ENCODE measurements around the gene RSPH10B. TPM values are rescaled to one million over a fixed set of nuclear protein-coding genes. Genes with fewer than 3 reads are reported as not detected.
"Not testable (repeated sequence)": the region's sequence is repeated elsewhere in the genome, so short reads cannot be mapped to it uniquely, and the experiment has no call there.

RSPH10B gene
- total and polyA plus RNA-seq, 2 donors (not counting 1 experiment from before 2014, with no cell fraction given), result 0.07 to 0.20 TPM

- ATAC-seq (ENCODE audit: low read depth); H3K27ac ChIP-seq (ENCODE audit: low read length in 2 of 2); H3K27ac Mint-ChIP-seq; H2AFZ ChIP-seq (ENCODE audit: insufficient read depth, low read depth, low read length, poor library complexity, severe bottlenecking); POLR2A ChIA-PET; intact Hi-C loops (cut with micrococcal nuclease); DNase-seq; H3K4me3 ChIP-seq (ENCODE audit: control extremely low read depth in 1 of 5, extremely low read depth in 1 of 5, insufficient read depth in 1 of 5, low read depth in 2 of 5, low read length in 4 of 5); H3K9me3 ChIP-seq (ENCODE audit: control extremely low read depth in 1 of 3, control insufficient read depth in 2 of 3, insufficient read depth in 1 of 3, low read length in 2 of 3); H3K9me3 Mint-ChIP-seq (ENCODE audit: insufficient read depth); CTCF ChIA-PET; H3K4me3 Mint-ChIP-seq; H3K27me3 ChIP-seq (replicated peaks in 1 of 4; ENCODE audit: control extremely low read depth in 1 of 4, control insufficient read depth in 3 of 4, insufficient read depth in 4 of 4, low read length in 3 of 4); H3K36me3 ChIP-seq (replicated peaks in 1 of 2; ENCODE audit: control extremely low read depth in 1 of 2, control insufficient read depth in 1 of 2, extremely low read depth in 1 of 2, insufficient read depth in 2 of 2, low read length in 1 of 2); H3K27me3 Mint-ChIP-seq; H3K4me2 ChIP-seq (replicated peaks; ENCODE audit: low read depth, low read length, poor library complexity, severe bottlenecking); H3K4me1 ChIP-seq (ENCODE audit: control insufficient read depth in 2 of 2, insufficient read depth in 2 of 2, low read length in 2 of 2); H3K4me1 Mint-ChIP-seq; H4K20me1 ChIP-seq (ENCODE audit: control insufficient read depth, insufficient read depth, low read length, poor library complexity, severe bottlenecking); H3K79me2 ChIP-seq (ENCODE audit: control insufficient read depth, insufficient read depth, low read length); H3K9ac ChIP-seq (ENCODE audit: low read length): not testable (repeated sequence)
- no CpG with 5 or more reads among the region's 17 CpGs for WGBS (ENCODE audit: insufficient coverage)
Observed at GRCh38 chr7:5934945-5935450, 35.5 kb downstream of the RSPH10B start.

- H3K36me3 ChIP-seq (replicated peaks in 1 of 2; ENCODE audit: control extremely low read depth in 1 of 2, control insufficient read depth in 1 of 2, extremely low read depth in 1 of 2, insufficient read depth in 2 of 2, low read length in 1 of 2); POLR2A ChIA-PET; H3K27me3 ChIP-seq (replicated peaks in 1 of 4; ENCODE audit: control extremely low read depth in 1 of 4, control insufficient read depth in 3 of 4, insufficient read depth in 4 of 4, low read length in 3 of 4); H3K27ac ChIP-seq (ENCODE audit: low read length in 2 of 2); CTCF ChIA-PET; H3K27ac Mint-ChIP-seq; H3K4me3 ChIP-seq (ENCODE audit: control extremely low read depth in 1 of 5, extremely low read depth in 1 of 5, insufficient read depth in 1 of 5, low read depth in 2 of 5, low read length in 4 of 5); H3K4me1 ChIP-seq (ENCODE audit: control insufficient read depth in 2 of 2, insufficient read depth in 2 of 2, low read length in 2 of 2); H3K9ac ChIP-seq (ENCODE audit: low read length); H3K4me3 Mint-ChIP-seq; H3K27me3 Mint-ChIP-seq; intact Hi-C loops (cut with micrococcal nuclease); H3K9me3 ChIP-seq (ENCODE audit: control extremely low read depth in 1 of 3, control insufficient read depth in 2 of 3, insufficient read depth in 1 of 3, low read length in 2 of 3); H2AFZ ChIP-seq (ENCODE audit: insufficient read depth, low read depth, low read length, poor library complexity, severe bottlenecking); H4K20me1 ChIP-seq (ENCODE audit: control insufficient read depth, insufficient read depth, low read length, poor library complexity, severe bottlenecking); H3K4me2 ChIP-seq (replicated peaks; ENCODE audit: low read depth, low read length, poor library complexity, severe bottlenecking); H3K79me2 ChIP-seq (ENCODE audit: control insufficient read depth, insufficient read depth, low read length); H3K9me3 Mint-ChIP-seq (ENCODE audit: insufficient read depth); DNase-seq; ATAC-seq (ENCODE audit: low read depth); H3K4me1 Mint-ChIP-seq: not testable (repeated sequence)
- no CpG with 5 or more reads among the region's 13 CpGs for WGBS (ENCODE audit: insufficient coverage)
Observed at GRCh38 chr7:5931905-5932644, 38.4 kb downstream of the RSPH10B start.

GRCh38 chr7:5931250-5931649 lies 39.2 kb downstream of the RSPH10B start:
- H3K27me3 Mint-ChIP-seq; H2AFZ ChIP-seq (ENCODE audit: insufficient read depth, low read depth, low read length, poor library complexity, severe bottlenecking); POLR2A ChIA-PET; H3K9me3 Mint-ChIP-seq (ENCODE audit: insufficient read depth); H3K4me1 ChIP-seq (ENCODE audit: control insufficient read depth in 2 of 2, insufficient read depth in 2 of 2, low read length in 2 of 2); H3K27me3 ChIP-seq (replicated peaks in 1 of 4; ENCODE audit: control extremely low read depth in 1 of 4, control insufficient read depth in 3 of 4, insufficient read depth in 4 of 4, low read length in 3 of 4); H3K4me2 ChIP-seq (replicated peaks; ENCODE audit: low read depth, low read length, poor library complexity, severe bottlenecking); H3K27ac Mint-ChIP-seq; H3K36me3 ChIP-seq (replicated peaks in 1 of 2; ENCODE audit: control extremely low read depth in 1 of 2, control insufficient read depth in 1 of 2, extremely low read depth in 1 of 2, insufficient read depth in 2 of 2, low read length in 1 of 2); CTCF ChIA-PET; ATAC-seq (ENCODE audit: low read depth); H3K4me3 ChIP-seq (ENCODE audit: control extremely low read depth in 1 of 5, extremely low read depth in 1 of 5, insufficient read depth in 1 of 5, low read depth in 2 of 5, low read length in 4 of 5); H3K79me2 ChIP-seq (ENCODE audit: control insufficient read depth, insufficient read depth, low read length); H3K4me1 Mint-ChIP-seq; intact Hi-C loops (cut with micrococcal nuclease); H3K27ac ChIP-seq (ENCODE audit: low read length in 2 of 2); H3K4me3 Mint-ChIP-seq; H3K9me3 ChIP-seq (ENCODE audit: control extremely low read depth in 1 of 3, control insufficient read depth in 2 of 3, insufficient read depth in 1 of 3, low read length in 2 of 3); H3K9ac ChIP-seq (ENCODE audit: low read length); H4K20me1 ChIP-seq (ENCODE audit: control insufficient read depth, insufficient read depth, low read length, poor library complexity, severe bottlenecking); DNase-seq: not testable (repeated sequence)
- WGBS (ENCODE audit: insufficient coverage), result 100% methylated on average over 7 of the region's 14 CpGs

GRCh38 chr7:5930290-5930689 lies 40.2 kb downstream of the RSPH10B start:
- H3K27me3 ChIP-seq (replicated peaks in 1 of 4; ENCODE audit: control extremely low read depth in 1 of 4, control insufficient read depth in 3 of 4, insufficient read depth in 4 of 4, low read length in 3 of 4); H3K79me2 ChIP-seq (ENCODE audit: control insufficient read depth, insufficient read depth, low read length); H3K9me3 ChIP-seq (ENCODE audit: control extremely low read depth in 1 of 3, control insufficient read depth in 2 of 3, insufficient read depth in 1 of 3, low read length in 2 of 3); POLR2A ChIA-PET; intact Hi-C loops (cut with micrococcal nuclease); H3K4me1 Mint-ChIP-seq; H3K36me3 ChIP-seq (replicated peaks in 1 of 2; ENCODE audit: control extremely low read depth in 1 of 2, control insufficient read depth in 1 of 2, extremely low read depth in 1 of 2, insufficient read depth in 2 of 2, low read length in 1 of 2); H3K4me2 ChIP-seq (replicated peaks; ENCODE audit: low read depth, low read length, poor library complexity, severe bottlenecking); H3K27me3 Mint-ChIP-seq; H3K4me3 Mint-ChIP-seq; H3K27ac ChIP-seq (ENCODE audit: low read length in 2 of 2); H3K9me3 Mint-ChIP-seq (ENCODE audit: insufficient read depth); ATAC-seq (ENCODE audit: low read depth); H2AFZ ChIP-seq (ENCODE audit: insufficient read depth, low read depth, low read length, poor library complexity, severe bottlenecking); H3K4me3 ChIP-seq (ENCODE audit: control extremely low read depth in 1 of 5, extremely low read depth in 1 of 5, insufficient read depth in 1 of 5, low read depth in 2 of 5, low read length in 4 of 5); CTCF ChIA-PET; H4K20me1 ChIP-seq (ENCODE audit: control insufficient read depth, insufficient read depth, low read length, poor library complexity, severe bottlenecking); H3K4me1 ChIP-seq (ENCODE audit: control insufficient read depth in 2 of 2, insufficient read depth in 2 of 2, low read length in 2 of 2); H3K9ac ChIP-seq (ENCODE audit: low read length); DNase-seq; H3K27ac Mint-ChIP-seq: not testable (repeated sequence)
- no CpG with 5 or more reads among the region's 10 CpGs for WGBS (ENCODE audit: insufficient coverage)

Data from B cell (primary cell).